ENCODE results near the gene ABL1.

The ABL1 gene

GRCh38 chr9:130872508-130872907 is 37.5 kb downstream of the ABL1 start:
- no peak for DNase-seq

GRCh38 chr9:130872912-130873503 is 38.0 kb downstream of the ABL1 start:
- no peak for DNase-seq

DNA sequence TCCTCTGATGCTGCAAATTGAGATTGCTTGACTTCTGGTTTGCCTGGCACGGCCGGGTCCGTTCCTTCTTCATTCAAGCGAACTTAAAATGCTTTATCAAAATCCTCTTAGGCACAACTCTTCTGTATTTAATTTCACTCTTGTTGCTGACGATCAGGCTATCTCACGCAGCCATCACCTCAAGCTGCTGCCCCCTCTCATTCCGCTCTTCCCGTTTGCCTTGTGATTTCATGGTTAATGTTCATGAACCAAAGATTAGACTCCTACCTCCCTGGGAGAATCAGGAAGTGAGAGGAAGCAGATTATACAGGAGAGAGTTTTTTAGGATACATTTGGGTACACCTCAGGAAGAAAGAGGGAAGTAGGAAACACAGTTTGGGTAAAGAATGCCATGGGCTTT is 38.9 kb downstream of the ABL1 start:
- DNase-seq, result no peak

GRCh38 chr9:130874783-130875182 is 39.7 kb downstream of the ABL1 start:
- DNase-seq, result no peak

DNA sequence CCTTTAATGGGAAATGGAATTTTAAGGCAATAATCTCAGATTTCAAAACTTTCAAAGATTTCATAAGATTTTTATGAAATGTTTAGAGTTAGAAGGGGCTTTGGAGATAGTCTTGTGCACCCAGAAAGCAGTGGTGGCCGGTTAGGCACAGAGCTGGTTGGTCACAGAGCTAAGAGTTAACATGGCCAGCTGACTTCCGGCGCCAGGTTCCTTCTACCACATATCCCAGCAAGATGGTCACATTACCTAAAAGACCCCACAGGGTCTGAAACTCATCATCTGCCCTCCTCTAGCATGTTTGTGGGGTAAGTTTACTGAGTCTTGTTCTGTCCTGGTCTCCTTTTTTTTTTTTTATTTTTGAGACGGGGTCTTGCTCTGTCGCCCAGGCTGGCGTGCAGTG is 42.2 kb downstream of the ABL1 start:
- no peak for DNase-seq

GRCh38 chr9:130878295-130878694 is 43.2 kb downstream of the ABL1 start:
- no peak for DNase-seq

- DNase-seq, result no peak
These were observed 44.9 kb downstream of the ABL1 start for GRCh38 chr9:130879863-130880411.

- DNase-seq, result no peak
These were observed 45.7 kb downstream of the ABL1 start for GRCh38 chr9:130880599-130881220.

GRCh38 chr9:130881516-130881915 is 46.5 kb downstream of the ABL1 start:
- DNase-seq, result no peak

- no peak for DNase-seq
These were observed 47.7 kb downstream of the ABL1 start for GRCh38 chr9:130882696-130883225.

DNA sequence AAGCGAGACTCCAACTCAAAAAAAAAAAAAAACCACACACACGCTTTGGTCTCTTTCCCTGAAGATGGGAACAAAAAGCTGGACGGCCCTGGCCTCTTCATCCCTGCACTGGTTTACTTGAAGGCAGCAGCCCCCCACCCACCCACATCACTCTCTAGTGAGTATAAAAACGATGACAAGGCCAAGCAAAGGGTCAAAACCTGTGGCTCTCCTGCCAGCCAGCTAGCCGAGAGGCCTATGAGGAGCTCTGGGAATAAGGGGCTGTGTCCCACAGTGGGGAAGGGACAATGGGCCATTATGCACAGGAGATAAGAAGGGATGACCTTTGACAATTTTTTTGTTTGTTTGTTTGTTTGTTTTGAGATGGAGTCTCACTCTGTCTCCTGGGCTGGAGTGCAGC is 48.4 kb downstream of the ABL1 start:
- no peak for DNase-seq

DNA sequence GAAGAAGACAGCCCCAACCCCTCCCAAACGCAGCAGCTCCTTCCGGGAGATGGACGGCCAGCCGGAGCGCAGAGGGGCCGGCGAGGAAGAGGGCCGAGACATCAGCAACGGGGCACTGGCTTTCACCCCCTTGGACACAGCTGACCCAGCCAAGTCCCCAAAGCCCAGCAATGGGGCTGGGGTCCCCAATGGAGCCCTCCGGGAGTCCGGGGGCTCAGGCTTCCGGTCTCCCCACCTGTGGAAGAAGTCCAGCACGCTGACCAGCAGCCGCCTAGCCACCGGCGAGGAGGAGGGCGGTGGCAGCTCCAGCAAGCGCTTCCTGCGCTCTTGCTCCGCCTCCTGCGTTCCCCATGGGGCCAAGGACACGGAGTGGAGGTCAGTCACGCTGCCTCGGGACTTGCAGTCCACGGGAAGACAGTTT is 49.1 kb downstream of the ABL1 start:
- DNase-seq, result no peak

DNA sequence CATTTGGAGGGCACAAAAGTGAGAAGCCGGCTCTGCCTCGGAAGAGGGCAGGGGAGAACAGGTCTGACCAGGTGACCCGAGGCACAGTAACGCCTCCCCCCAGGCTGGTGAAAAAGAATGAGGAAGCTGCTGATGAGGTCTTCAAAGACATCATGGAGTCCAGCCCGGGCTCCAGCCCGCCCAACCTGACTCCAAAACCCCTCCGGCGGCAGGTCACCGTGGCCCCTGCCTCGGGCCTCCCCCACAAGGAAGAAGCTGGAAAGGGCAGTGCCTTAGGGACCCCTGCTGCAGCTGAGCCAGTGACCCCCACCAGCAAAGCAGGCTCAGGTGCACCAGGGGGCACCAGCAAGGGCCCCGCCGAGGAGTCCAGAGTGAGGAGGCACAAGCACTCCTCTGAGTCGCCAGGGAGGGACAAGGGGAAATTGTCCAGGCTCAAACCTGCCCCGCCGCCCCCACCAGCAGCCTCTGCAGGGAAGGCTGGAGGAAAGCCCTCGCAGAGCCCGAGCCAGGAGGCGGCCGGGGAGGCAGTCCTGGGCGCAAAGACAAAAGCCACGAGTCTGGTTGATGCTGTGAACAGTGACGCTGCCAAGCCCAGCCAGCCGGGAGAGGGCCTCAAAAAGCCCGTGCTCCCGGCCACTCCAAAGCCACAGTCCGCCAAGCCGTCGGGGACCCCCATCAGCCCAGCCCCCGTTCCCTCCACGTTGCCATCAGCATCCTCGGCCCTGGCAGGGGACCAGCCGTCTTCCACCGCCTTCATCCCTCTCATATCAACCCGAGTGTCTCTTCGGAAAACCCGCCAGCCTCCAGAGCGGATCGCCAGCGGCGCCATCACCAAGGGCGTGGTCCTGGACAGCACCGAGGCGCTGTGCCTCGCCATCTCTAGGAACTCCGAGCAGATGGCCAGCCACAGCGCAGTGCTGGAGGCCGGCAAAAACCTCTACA is 49.8 kb downstream of the ABL1 start:
- no peak for DNase-seq

GRCh38 chr9:130885484-130886375 is 50.7 kb downstream of the ABL1 start:
- no peak for DNase-seq

GRCh38 chr9:130886981-130887380 is 51.9 kb downstream of the ABL1 start:
- no peak for DNase-seq

GRCh38 chr9:130887494-130888144 is 52.6 kb downstream of the ABL1 start:
- no peak for DNase-seq

DNA sequence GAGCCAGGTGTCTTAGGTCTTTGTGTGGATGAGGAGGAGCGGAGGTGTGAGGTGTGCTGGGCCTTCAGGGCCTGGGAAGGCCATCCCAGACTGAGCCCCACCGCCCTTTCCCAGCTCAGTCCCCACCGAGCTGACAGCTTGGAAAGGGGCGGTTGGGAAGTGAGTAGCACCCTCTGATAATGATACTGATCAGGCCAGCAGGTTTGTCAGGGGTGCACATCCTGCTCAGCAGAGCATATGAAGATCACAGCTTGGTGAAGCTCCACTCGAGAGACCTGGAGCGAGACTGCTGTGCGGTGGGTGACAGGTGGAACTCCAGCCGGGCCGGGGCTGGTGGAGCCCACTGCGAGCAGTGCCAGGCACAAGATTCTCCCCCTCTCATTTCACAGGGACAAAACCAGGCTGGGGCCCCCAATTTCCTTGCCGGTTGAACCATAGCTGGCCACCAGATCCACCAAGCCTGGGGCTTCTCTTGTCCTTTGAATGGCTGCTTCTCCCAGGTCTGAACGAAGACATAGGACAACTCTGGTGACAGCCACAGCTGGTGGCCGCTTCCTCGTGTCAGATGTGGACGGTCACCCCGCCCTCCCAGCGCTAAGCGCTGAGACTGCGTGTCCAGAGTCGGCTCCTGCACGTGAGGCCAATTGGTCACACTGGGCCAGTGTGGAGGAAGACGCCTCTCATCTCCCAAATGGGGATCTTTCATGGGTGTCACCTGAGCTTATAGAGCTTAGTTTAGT is 53.3 kb downstream of the ABL1 start:
- DNase-seq, result no peak

GRCh38 chr9:130890124-130890523 is 55.1 kb downstream of the ABL1 start:
- DNase-seq, result no peak

GRCh38 chr9:130890870-130891687 is 56.0 kb downstream of the ABL1 start:
- DNase-seq, result no peak
